ENCODE data around the gene TRIM2. TPM values are rescaled to one million over a fixed set of nuclear protein-coding genes. Genes with fewer than 3 reads are reported as not detected.

TRIM2 gene
- total and polyA plus RNA-seq, 10 of the 15 experiments (the other 5 are each of a cell fraction or from before 2014, with no cell fraction given): 0.06 to 0.19 (median 0.15) TPM; not detected in 3

- peaks cover 0 to 3% of the 10 kb centered on the region in 2 experiments; a peak in 1 of 4 replicates for H3K36me3 ChIP-seq (ENCODE audit: control insufficient read depth in 2 of 2, insufficient read depth in 2 of 2, low read length in 1 of 2)
- RAD21 ChIA-PET (ENCODE audit: unreplicated experiment): no interaction called here
- H4K20me1 ChIP-seq (ENCODE audit: control insufficient read depth, insufficient read depth): no peaks in the 10 kb centered on the region
- DNase-seq (ENCODE audit: low read depth, low spot score) (no peak), FAIRE-seq (no peak), ATAC-seq (no peak)
- no peak overlapping the region for H3K4me2 ChIP-seq (ENCODE audit: control insufficient read depth, insufficient read depth)
- H2AFZ ChIP-seq (ENCODE audit: control insufficient read depth, low read depth, low read length): no peak overlapping the region
- CTCF ChIA-PET: no interaction called here
- H3K4me1 ChIP-seq (ENCODE audit: control insufficient read depth, insufficient read depth, low read length): no peaks in the 10 kb centered on the region
- peaks cover 3% of the 10 kb centered on the region; the same call in 2 of the 3 replicates for H3K9me3 ChIP-seq (replicated peaks; ENCODE audit: control insufficient read depth, insufficient read depth, low read length)
- no peaks in the 10 kb centered on the region for H3K79me2 ChIP-seq (ENCODE audit: control insufficient read depth, insufficient read depth, low read length)
- POLR2A ChIA-PET: no interaction called here
- intact Hi-C loops (cut with micrococcal nuclease; ENCODE audit: unreplicated experiment): no loop called here
- no peaks in the 10 kb centered on the region for H3K27me3 ChIP-seq (replicated peaks in 1 of 2; ENCODE audit: control insufficient read depth in 2 of 2, insufficient read depth in 2 of 2, low read length in 1 of 2)
- in situ Hi-C loops (cut with MboI): no loop called here
- no TSS peak for BruUV-seq (replicated peaks)
- no peak for TF ChIP-seq SP1 (IDR thresholded peaks at IDR 0.05; ENCODE audit: low read depth, low read length)
- TF ChIP-seq BCL3 (IDR thresholded peaks at IDR 0.05; ENCODE audit: borderline replicate concordance, insufficient read depth, low read depth, low read length, poor library complexity, severe bottlenecking): no peak
- no peak for TF ChIP-seq SUPT20H (IDR thresholded peaks at IDR 0.05; ENCODE audit: borderline replicate concordance, control insufficient read depth, low read depth, low read length)
- peak; percentile 12; the same call in 1 of the 2 replicates for TF ChIP-seq JUNB (IDR thresholded peaks at IDR 0.05)
- SMC1A ChIA-PET (ENCODE audit: uncharacterized antibody, unreplicated experiment): interaction anchor here (1.1 kb wide), 1 partner anchor 33 kb away, joined by 3 read pairs; no protein-coding TSS in a partner anchor
- H3K9ac ChIP-seq (ENCODE audit: control insufficient read depth, insufficient read depth, low read length): no peak overlapping the region
- 59% methylated on average over 6 of the region's 6 CpGs for WGBS (ENCODE audit: insufficient coverage, insufficient replicate concordance, low lambda C conversion rate, missing lambda C conversion rate)
- H3K27ac ChIP-seq (ENCODE audit: control insufficient read depth, insufficient read depth): no peak overlapping the region
- H3K4me3 ChIP-seq: no peak overlapping the region
Observed at GRCh38 chr4:153371701-153372234, 167.5 kb downstream of the TRIM2 start.
